ENCODE results near the gene MYL2. TPM values are rescaled to one million over a fixed set of nuclear protein-coding genes. Genes with fewer than 3 reads are reported as not detected.
"Not testable (repeated sequence)": the region's sequence is repeated elsewhere in the genome, so short reads cannot be mapped to it uniquely, and the experiment has no call there.

Gene MYL2
- total RNA-seq, 1 donor from 2014 or later: not detected

- Histone ChIP-seq H3K4me3 (ENCODE audit: low read depth, low read length) (no peak overlapping the region), H3K27me3 (ENCODE audit: control insufficient read depth, insufficient read depth, low read length) (no peaks in the 10 kb centered on the region), H3K36me3 (ENCODE audit: control insufficient read depth, insufficient read depth, low read length) (no peaks in the 10 kb centered on the region)
- no peak for DNase-seq (ENCODE audit: low read depth)
- TF ChIP-seq CTCF (IDR thresholded peaks at IDR 0.05; ENCODE audit: insufficient read depth, low read length, poor library complexity, severe bottlenecking): no peak
Observed at GRCh38 chr12:110957159-110957558, 36.8 kb upstream of the MYL2 start.

- not testable (repeated sequence) for DNase-seq (ENCODE audit: low read depth); H3K27me3 ChIP-seq (ENCODE audit: control insufficient read depth, insufficient read depth, low read length); H3K4me3 ChIP-seq (ENCODE audit: low read depth, low read length); H3K36me3 ChIP-seq (ENCODE audit: control insufficient read depth, insufficient read depth, low read length)
Observed at GRCh38 chr12:110950867-110951266, 30.5 kb upstream of the MYL2 start.

DNA sequence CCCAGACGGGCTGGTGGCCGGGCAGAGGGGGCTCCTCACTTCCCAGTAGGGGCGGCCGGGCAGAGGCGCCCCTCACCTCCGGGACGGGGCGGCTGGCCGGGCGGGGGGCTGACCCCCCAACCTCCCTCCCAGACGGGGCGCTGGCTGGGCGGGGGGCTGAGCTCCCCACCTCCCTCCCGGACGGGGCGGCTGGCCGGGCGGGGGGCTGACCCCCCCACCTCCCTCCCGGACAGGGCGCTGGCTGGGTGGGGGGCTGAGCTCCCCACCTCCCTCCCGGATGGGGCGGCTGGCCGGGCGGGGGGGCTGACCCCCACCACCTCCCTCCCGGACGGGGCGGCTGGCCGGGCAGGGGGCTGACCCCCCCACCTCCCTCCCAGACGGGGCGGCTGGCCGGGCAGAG, 30.1 kb upstream of the MYL2 start:
- H3K36me3 ChIP-seq (ENCODE audit: control insufficient read depth, insufficient read depth, low read length); H3K27me3 ChIP-seq (ENCODE audit: control insufficient read depth, insufficient read depth, low read length); DNase-seq (ENCODE audit: low read depth): not testable (repeated sequence)

DNA sequence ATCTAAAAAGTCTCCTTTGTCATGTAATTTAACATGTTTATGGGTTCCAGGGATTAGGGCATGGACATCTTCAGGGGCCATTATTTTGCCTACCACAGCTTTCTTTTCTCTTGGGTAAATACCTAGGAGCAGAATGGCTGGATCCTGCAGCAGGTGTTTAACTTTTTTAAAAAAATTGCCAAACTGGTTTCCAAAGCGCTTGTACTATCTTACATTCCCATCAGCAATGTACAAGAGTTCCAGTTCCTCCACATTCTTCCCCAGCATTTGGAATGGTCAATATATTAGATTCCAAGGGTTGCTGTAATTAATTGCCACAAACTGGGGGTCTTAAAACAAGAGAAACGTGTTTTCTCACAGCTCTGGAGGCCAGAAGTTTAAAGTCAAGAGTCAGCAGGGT, 27.7 kb upstream of the MYL2 start:
- no peak overlapping the region for H3K4me3 ChIP-seq (ENCODE audit: low read depth, low read length)
- H3K36me3 ChIP-seq (ENCODE audit: control insufficient read depth, insufficient read depth, low read length): no peaks in the 10 kb centered on the region
- no peak for TF ChIP-seq CTCF (IDR thresholded peaks at IDR 0.05; ENCODE audit: insufficient read depth, low read length, poor library complexity, severe bottlenecking)
- DNase-seq (ENCODE audit: low read depth): no peak
- no peaks in the 10 kb centered on the region for H3K27me3 ChIP-seq (ENCODE audit: control insufficient read depth, insufficient read depth, low read length)

More for the DNA sequence above, 30.1 kb upstream of the MYL2 start:
- H3K4me3 ChIP-seq (ENCODE audit: low read depth, low read length): not testable (repeated sequence)

DNA sequence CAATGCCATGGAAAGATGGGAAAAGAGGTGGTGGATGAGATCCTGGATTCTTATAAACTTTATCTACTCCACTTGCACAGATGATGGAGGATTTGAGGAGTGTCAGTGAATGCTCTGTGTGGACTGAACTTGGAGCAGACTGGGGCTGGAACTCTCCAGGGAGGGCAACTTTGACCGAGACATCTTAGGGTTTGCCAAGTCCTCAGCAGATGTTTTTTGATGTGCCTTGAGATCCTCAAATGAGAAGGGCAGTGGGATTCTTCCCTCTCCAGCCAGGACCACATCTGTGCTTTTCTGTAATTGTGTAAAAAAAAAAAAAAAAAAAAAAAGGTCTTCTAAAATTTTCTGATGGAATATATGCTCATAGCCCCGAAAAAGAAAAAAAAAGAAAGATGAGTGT, 23.0 kb upstream of the MYL2 start:
- TF ChIP-seq CTCF (IDR thresholded peaks at IDR 0.05; ENCODE audit: insufficient read depth, low read length, poor library complexity, severe bottlenecking): no peak
- Histone ChIP-seq H3K27me3 (ENCODE audit: control insufficient read depth, insufficient read depth, low read length) (no peaks in the 10 kb centered on the region), H3K36me3 (ENCODE audit: control insufficient read depth, insufficient read depth, low read length) (no peaks in the 10 kb centered on the region), H3K4me3 (ENCODE audit: low read depth, low read length) (no peak overlapping the region)
- DNase-seq (ENCODE audit: low read depth): no peak

GRCh38 chr12:110941391-110941790, 21.0 kb upstream of the MYL2 start:
- no peak overlapping the region for H3K4me3 ChIP-seq (ENCODE audit: low read depth, low read length)
- no peak for TF ChIP-seq CTCF (IDR thresholded peaks at IDR 0.05; ENCODE audit: insufficient read depth, low read length, poor library complexity, severe bottlenecking)
- no peaks in the 10 kb centered on the region for H3K36me3 ChIP-seq (ENCODE audit: control insufficient read depth, insufficient read depth, low read length)
- no peak for DNase-seq (ENCODE audit: low read depth)
- H3K27me3 ChIP-seq (ENCODE audit: control insufficient read depth, insufficient read depth, low read length): no peaks in the 10 kb centered on the region

- Histone ChIP-seq H3K36me3 (ENCODE audit: control insufficient read depth, insufficient read depth, low read length) (no peaks in the 10 kb centered on the region), H3K4me3 (ENCODE audit: low read depth, low read length) (no peak overlapping the region), H3K27me3 (ENCODE audit: control insufficient read depth, insufficient read depth, low read length) (no peaks in the 10 kb centered on the region)
- TF ChIP-seq CTCF (IDR thresholded peaks at IDR 0.05; ENCODE audit: insufficient read depth, low read length, poor library complexity, severe bottlenecking): no peak
- no peak for DNase-seq (ENCODE audit: low read depth)
Observed at GRCh38 chr12:110940933-110941332, 20.6 kb upstream of the MYL2 start.
